GM12878 (cell line): ENCODE data around the gene SOX30. TPM values are rescaled to one million over a fixed set of nuclear protein-coding genes. Genes with fewer than 3 reads are reported as not detected.
A peak's percentile ranks its signal among the peaks of the same experiment; 100 is the strongest.

ENCODE experiments used
- ATF2 ChIP-seq: IDR thresholded peaks from 2 replicates; pipeline ENCODE4 v1.6.1; 2012; ENCODE audit warnings: low read length, inconsistent platforms
- CBX5 ChIP-seq: sonication (generic); IDR thresholded peaks from 2 replicates; pipeline ENCODE4 v1.6.1; 2016; ENCODE audit warnings: low read depth, moderate library complexity, mild to moderate bottlenecking, inconsistent platforms
- CREM ChIP-seq: IDR thresholded peaks from 2 replicates; pipeline ENCODE4 v1.6.1; 2014; ENCODE audit warnings: antibody characterized with exemption, low read depth
- DPF2 ChIP-seq: fragments of 450-650 bp; IDR thresholded peaks from 2 replicates; pipeline ENCODE4 v1.6.1; 2017; ENCODE audit warnings: mild to moderate bottlenecking
- EED ChIP-seq: sonication (generic); IDR thresholded peaks from 2 replicates; pipeline ENCODE4 v1.6.1; 2016; ENCODE audit warnings: antibody characterized with exemption, low read depth
- ETV6 ChIP-seq, 2 experiments: fragments of 450-650 bp in 1 of 2; IDR thresholded peaks in 1 of 2; conservative IDR thresholded peaks in 1 of 2; 2 replicates each; pipeline ENCODE4 v1.6.1; 2014; ENCODE audit warnings: antibody characterized with exemption in 1 of 2, borderline replicate concordance in 1 of 2, low read depth in 1 of 2, mild to moderate bottlenecking in 1 of 2, moderate library complexity in 1 of 2
- IKZF1 ChIP-seq: fragments of 450-650 bp; conservative IDR thresholded peaks from 2 replicates; pipeline ENCODE4 v1.6.1; 2017; ENCODE audit warnings: antibody characterized with exemption, mild to moderate bottlenecking
- MEF2A ChIP-seq: IDR thresholded peaks from 2 replicates; pipeline ENCODE4 v1.6.1; 2011; ENCODE audit warnings: low read depth, mild to moderate bottlenecking, low read length, moderate library complexity; ENCODE audit not compliant: insufficient read depth
- PAX5 ChIP-seq: IDR thresholded peaks from 2 replicates; pipeline ENCODE4 v1.6.1; 2011; ENCODE audit warnings: low read depth, low read length, borderline replicate concordance
- PAX8 ChIP-seq: fragments of 450-650 bp; IDR thresholded peaks from 2 replicates; pipeline ENCODE4 v1.6.1; 2017; ENCODE audit warnings: mild to moderate bottlenecking, moderate library complexity
- RUNX3 ChIP-seq: IDR thresholded peaks from 2 replicates; pipeline ENCODE4 v1.6.1; 2012; ENCODE audit warnings: low read length, inconsistent platforms
- USF1 ChIP-seq: IDR thresholded peaks from 2 replicates; pipeline ENCODE4 v1.6.1; 2011; ENCODE audit warnings: borderline replicate concordance, low read depth, mild to moderate bottlenecking, moderate library complexity, mixed read lengths, low read length; ENCODE audit not compliant: insufficient read depth; ENCODE audit errors: extremely low read length
- ZBED1 ChIP-seq: IDR thresholded peaks from 2 replicates; pipeline ENCODE4 v1.6.1; 2016; ENCODE audit warnings: borderline replicate concordance
- ZBTB40 ChIP-seq: fragments of 450-650 bp; IDR thresholded peaks from 2 replicates; pipeline ENCODE4 v1.6.1; 2016; ENCODE audit warnings: mild to moderate bottlenecking, moderate library complexity, borderline replicate concordance
- polyA plus RNA-seq, 11 experiments: library from polyadenylated mRNA; depleted of rRNA in 4 of 11; unstranded in 6 of 11; stranded (reverse) in 5 of 11; fragments of >200 nt; fragmentation: Nextera tagmentation in 4 of 11; fragmentation: Illumina TruSeq in 1 of 11; extraction: Ambion mirVana in 4 of 11; extraction: Trizol in 1 of 11; gene quantifications; 1 replicate in 1 of 11; 2 replicates in 10 of 11; pipeline versions ENCODE4 v1.2.1 to v1.2.3, GENCODE V29; 2011 to 2016; ENCODE audit warnings: inconsistent platforms in 2 of 11, missing spikeins in 2 of 11, low read depth in 1 of 11
- total RNA-seq, 4 experiments: library from RNA; depleted of rRNA in 3 of 4; stranded (reverse); fragments of >200 nt in 3 of 4; fragmentation: Illumina TruSeq in 1 of 4; extraction: Trizol in 1 of 4; gene quantifications; 2 replicates each; pipeline versions ENCODE4 v1.2.1 to v1.2.3, GENCODE V29; 2013 to 2021
- TF ChIP-seq, protein P1 (sequence below): fragments of 150-350 bp; IDR thresholded peaks from 2 replicates; pipeline ENCODE4 v1.6.1; 2016; ENCODE audit warnings: low read depth, low read length

The SOX30 gene
- total and polyA plus RNA-seq, 10 of the 15 experiments (the other 5 are each of a cell fraction or from before 2014, with no cell fraction given), result 0.06 to 0.32 (median 0.10) TPM; not detected in 2

DNA sequence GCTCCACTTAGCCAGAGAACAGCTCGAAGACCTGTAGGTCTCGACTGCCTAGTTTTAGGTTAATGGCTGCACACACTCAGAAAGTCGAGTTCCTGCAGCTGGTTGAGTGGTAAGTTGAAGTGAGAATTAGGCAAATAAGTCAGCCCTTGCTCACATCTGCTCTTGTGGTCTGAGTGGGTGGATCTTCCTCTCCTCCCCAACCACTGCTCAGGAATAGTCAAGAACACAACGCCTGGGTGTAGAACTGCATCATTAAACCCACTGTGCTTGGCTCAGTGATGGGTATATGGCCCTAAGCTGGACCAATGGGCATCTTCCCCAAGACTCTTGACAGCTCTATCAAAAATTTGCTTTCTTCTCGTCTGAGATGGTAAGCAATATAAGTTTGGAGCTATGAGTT, 55.8 kb downstream of the SOX30 start (continued):
- TF ChIP-seq MEF2A (0 out of 2 replicates have a peak, but pooled peaks have one; percentile 55), CBX5 (0 out of 2 replicates have a peak, but pooled peaks have one; percentile 40), RUNX3 (peak; percentile 99), CREM (peak; percentile 87), EED (peak; percentile 97), DPF2 (peak; percentile 91), PAX8 (no peak), ATF2 (peak; percentile 89), IKZF1 (peak; percentile 93), ZBED1 (peak; percentile 68; the same call in 1 of the 2 replicates), ZBTB40 (no peak), ETV6 (conservative IDR thresholded peaks at IDR 0.05 in 1 of 2, IDR thresholded peaks at IDR 0.05 in 1 of 2; ENCODE audit: borderline replicate concordance in 1 of 2, low read depth in 1 of 2) (peak in 1 of 2 experiments; percentile 87; a peak in 2 of 4 replicates), PAX5 (peak; percentile 94), USF1 (no peak)
- TF ChIP-seq, protein P1, sequence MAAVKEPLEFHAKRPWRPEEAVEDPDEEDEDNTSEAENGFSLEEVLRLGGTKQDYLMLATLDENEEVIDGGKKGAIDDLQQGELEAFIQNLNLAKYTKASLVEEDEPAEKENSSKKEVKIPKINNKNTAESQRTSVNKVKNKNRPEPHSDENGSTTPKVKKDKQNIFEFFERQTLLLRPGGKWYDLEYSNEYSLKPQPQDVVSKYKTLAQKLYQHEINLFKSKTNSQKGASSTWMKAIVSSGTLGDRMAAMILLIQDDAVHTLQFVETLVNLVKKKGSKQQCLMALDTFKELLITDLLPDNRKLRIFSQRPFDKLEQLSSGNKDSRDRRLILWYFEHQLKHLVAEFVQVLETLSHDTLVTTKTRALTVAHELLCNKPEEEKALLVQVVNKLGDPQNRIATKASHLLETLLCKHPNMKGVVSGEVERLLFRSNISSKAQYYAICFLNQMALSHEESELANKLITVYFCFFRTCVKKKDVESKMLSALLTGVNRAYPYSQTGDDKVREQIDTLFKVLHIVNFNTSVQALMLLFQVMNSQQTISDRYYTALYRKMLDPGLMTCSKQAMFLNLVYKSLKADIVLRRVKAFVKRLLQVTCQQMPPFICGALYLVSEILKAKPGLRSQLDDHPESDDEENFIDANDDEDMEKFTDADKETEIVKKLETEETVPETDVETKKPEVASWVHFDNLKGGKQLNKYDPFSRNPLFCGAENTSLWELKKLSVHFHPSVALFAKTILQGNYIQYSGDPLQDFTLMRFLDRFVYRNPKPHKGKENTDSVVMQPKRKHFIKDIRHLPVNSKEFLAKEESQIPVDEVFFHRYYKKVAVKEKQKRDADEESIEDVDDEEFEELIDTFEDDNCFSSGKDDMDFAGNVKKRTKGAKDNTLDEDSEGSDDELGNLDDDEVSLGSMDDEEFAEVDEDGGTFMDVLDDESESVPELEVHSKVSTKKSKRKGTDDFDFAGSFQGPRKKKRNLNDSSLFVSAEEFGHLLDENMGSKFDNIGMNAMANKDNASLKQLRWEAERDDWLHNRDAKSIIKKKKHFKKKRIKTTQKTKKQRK, result no peak; the same call in 1 of the 2 replicates
